IMR-90 (cell line): ENCODE results near the gene PELI3. TPM values are rescaled to one million over a fixed set of nuclear protein-coding genes. Genes with fewer than 3 reads are reported as not detected.

Source experiments
- ATAC-seq: fragments of 200-7000 bp; cut with Tn5 transposase; 2 replicates; pipeline ENCODE4 v1.9.1; 2020; ENCODE audit warnings: low read depth, mild to moderate bottlenecking, moderate library complexity
- BruUV-seq: library from RNA; stranded (reverse); fragments of 400-500 nt; replicated peaks from 2 replicates; lab custom pipeline; 2021; lab: Mats Ljungman, UMichigan
- CTCF ChIA-PET: fragments of 300-600 bp; formaldehyde crosslinking; extraction: SDS; loops from one replicate; lab custom pipeline; 2021; ENCODE audit warnings: antibody characterized with exemption; lab: Yijun Ruan, JAX
- POLR2A ChIA-PET: fragments of 300-600 bp; sonication (Branson Sonifier 250); formaldehyde crosslinking; loops from one replicate; lab custom pipeline; 2022; ENCODE audit warnings: antibody characterized with exemption; ENCODE audit not compliant: unreplicated experiment; lab: Charles Lee
- DNase-seq: peaks from one replicate; pipeline ENCODE4 v3.0.0; 2013
- H2AFZ ChIP-seq: replicated peaks from 2 replicates; pipeline ENCODE3; 2013; ENCODE audit warnings: low read length, mild to moderate bottlenecking; ENCODE audit not compliant: poor library complexity
- H2AK5ac ChIP-seq: 2 replicates; pipeline ENCODE4 v1.6.1; 2013; ENCODE audit warnings: low read depth, low read length, inconsistent platforms
- H2AK9ac ChIP-seq: replicated peaks from 2 replicates; pipeline ENCODE3; 2013; ENCODE audit warnings: mild to moderate bottlenecking, low read depth, low read length, moderate library complexity; ENCODE audit not compliant: poor library complexity
- H2BK120ac ChIP-seq: 2 replicates; pipeline ENCODE4 v1.6.1; 2013; ENCODE audit warnings: low read depth, low read length, inconsistent platforms
- H2BK15ac ChIP-seq: 3 replicates; pipeline ENCODE4 v1.6.1; 2013; ENCODE audit warnings: low read depth, low read length, inconsistent platforms
- H2BK20ac ChIP-seq: 2 replicates; pipeline ENCODE4 v1.6.1; 2013; ENCODE audit warnings: low read depth, mild to moderate bottlenecking, inconsistent platforms, low read length, moderate library complexity
- H2BK5ac ChIP-seq: 2 replicates; pipeline ENCODE4 v1.6.1; 2013; ENCODE audit warnings: mild to moderate bottlenecking, low read depth, low read length, inconsistent platforms; ENCODE audit not compliant: poor library complexity, severe bottlenecking
- H3K14ac ChIP-seq: replicated peaks from 2 replicates; pipeline ENCODE4 v1.6.1; 2013; ENCODE audit warnings: low read depth, low read length, inconsistent platforms
- H3K18ac ChIP-seq: 2 replicates; pipeline ENCODE4 v1.6.1; 2013; ENCODE audit warnings: low read depth, low read length, control low read depth
- H3K23ac ChIP-seq: 2 replicates; pipeline ENCODE4 v1.6.1; 2013; ENCODE audit warnings: low read depth, low read length, inconsistent platforms
- H3K27ac ChIP-seq: 2 replicates; pipeline ENCODE4 v1.5.1; 2013; ENCODE audit warnings: mild to moderate bottlenecking, control low read depth, low read length; ENCODE audit not compliant: insufficient read depth
- H3K27me3 ChIP-seq: 2 replicates; pipeline ENCODE4 v1.6.1; 2013; ENCODE audit warnings: low read length; ENCODE audit not compliant: control insufficient read depth, insufficient read depth
- H3K36me3 ChIP-seq: 2 replicates; pipeline ENCODE4 v1.6.1; 2013; ENCODE audit warnings: low read length, mixed read lengths; ENCODE audit not compliant: control insufficient read depth, insufficient read depth
- H3K4ac ChIP-seq: 2 replicates; pipeline ENCODE4 v1.6.1; 2013; ENCODE audit warnings: low read depth, low read length, inconsistent platforms
- H3K4me1 ChIP-seq: 2 replicates; pipeline ENCODE4 v1.6.1; 2013; ENCODE audit warnings: low read length, mixed read lengths; ENCODE audit not compliant: control insufficient read depth, insufficient read depth
- H3K4me2 ChIP-seq: 2 replicates; pipeline ENCODE4 v1.6.1; 2013; ENCODE audit warnings: low read depth, mild to moderate bottlenecking, control low read depth, low read length, moderate library complexity
- H3K4me3 ChIP-seq: 2 replicates; pipeline ENCODE4 v1.5.1; 2013; ENCODE audit warnings: low read depth, mild to moderate bottlenecking, control low read depth, low read length, moderate library complexity; ENCODE audit not compliant: insufficient read depth
- H3K56ac ChIP-seq: 2 replicates; pipeline ENCODE4 v1.6.1; 2013; ENCODE audit warnings: low read length, inconsistent platforms; ENCODE audit not compliant: insufficient read depth; ENCODE audit errors: extremely low read depth
- H3K79me1 ChIP-seq, 2 experiments: 2 replicates each; pipeline ENCODE4 v1.6.1; 2013; ENCODE audit warnings: low read length in 2 of 2, inconsistent platforms in 1 of 2, low read depth in 1 of 2
- H3K9ac ChIP-seq: 2 replicates; pipeline ENCODE4 v1.6.1; 2013; ENCODE audit warnings: low read depth, low read length, control low read depth
- H3K9me1 ChIP-seq: 2 replicates; pipeline ENCODE4 v1.6.1; 2013; ENCODE audit warnings: low read length, inconsistent platforms; ENCODE audit not compliant: insufficient read depth
- H3K9me3 ChIP-seq: 2 replicates; pipeline ENCODE4 v1.6.1; 2013; ENCODE audit warnings: low read length; ENCODE audit not compliant: control insufficient read depth, insufficient read depth
- H4K20me1 ChIP-seq: 2 replicates; pipeline ENCODE4 v1.6.1; 2013; ENCODE audit warnings: low read length, inconsistent platforms; ENCODE audit not compliant: insufficient read depth
- H4K5ac ChIP-seq: 2 replicates; pipeline ENCODE4 v1.6.1; 2013; ENCODE audit warnings: mild to moderate bottlenecking, low read depth, low read length, control low read depth
- H4K8ac ChIP-seq, 2 experiments: 2 replicates each; pipeline ENCODE4 v1.6.1; 2013; ENCODE audit warnings: low read depth in 2 of 2, low read length in 2 of 2, control low read depth in 1 of 2, inconsistent platforms in 1 of 2
- H4K91ac ChIP-seq: 2 replicates; pipeline ENCODE4 v1.6.1; 2013; ENCODE audit warnings: low read depth, low read length, inconsistent platforms; ENCODE audit not compliant: insufficient read depth
- BHLHE40 ChIP-seq: fragments of 150-350 bp; IDR thresholded peaks from 2 replicates; pipeline ENCODE4 v1.6.1; 2016; ENCODE audit warnings: mild to moderate bottlenecking, low read depth, low read length
- CEBPB ChIP-seq: IDR thresholded peaks from 2 replicates; pipeline ENCODE4 v1.6.1; 2012; ENCODE audit warnings: low read depth, low read length, improper control_type of control experiment
- CHD1 ChIP-seq: IDR thresholded peaks from 2 replicates; pipeline ENCODE4 v1.6.1; 2012; ENCODE audit warnings: low read depth, low read length, improper control_type of control experiment
- FOS ChIP-seq: fragments of 150-350 bp; IDR thresholded peaks from 2 replicates; pipeline ENCODE4 v1.6.1; 2016; ENCODE audit warnings: low read depth, low read length
- MAFK ChIP-seq: IDR thresholded peaks from 2 replicates; pipeline ENCODE4 v1.6.1; 2012; ENCODE audit warnings: low read depth, low read length, improper control_type of control experiment
- MAZ ChIP-seq: IDR thresholded peaks from 2 replicates; pipeline ENCODE4 v1.6.1; 2012; ENCODE audit warnings: low read depth, mild to moderate bottlenecking, low read length, improper control_type of control experiment, moderate library complexity, borderline replicate concordance
- MXI1 ChIP-seq: IDR thresholded peaks from 2 replicates; pipeline ENCODE4 v1.6.1; 2012; ENCODE audit warnings: low read depth, mild to moderate bottlenecking, low read length, moderate library complexity, borderline replicate concordance
- NFE2L2 ChIP-seq: fragments of 150-350 bp; IDR thresholded peaks from 2 replicates; pipeline ENCODE4 v1.6.1; 2016; ENCODE audit warnings: low read depth, mild to moderate bottlenecking, low read length
- POLR2A ChIP-seq: IDR thresholded peaks from 2 replicates; pipeline ENCODE4 v1.6.1; 2012; ENCODE audit warnings: mild to moderate bottlenecking, low read depth, low read length
- RAD21 ChIP-seq: IDR thresholded peaks from 2 replicates; pipeline ENCODE4 v1.6.1; 2012; ENCODE audit warnings: low read length, improper control_type of control experiment
- RCOR1 ChIP-seq: IDR thresholded peaks from 2 replicates; pipeline ENCODE4 v1.6.1; 2012; ENCODE audit warnings: mild to moderate bottlenecking, low read length, improper control_type of control experiment; ENCODE audit not compliant: insufficient replicate concordance
- RFX5 ChIP-seq: IDR thresholded peaks from 2 replicates; pipeline ENCODE4 v1.8.0; 2012; ENCODE audit warnings: low read depth, mild to moderate bottlenecking, low read length, moderate library complexity
- SMC3 ChIP-seq: fragments of 150-350 bp; IDR thresholded peaks from 2 replicates; pipeline ENCODE4 v1.6.1; 2016; ENCODE audit warnings: low read depth, mild to moderate bottlenecking, antibody characterized with exemption, low read length, moderate library complexity
- WGBS, 2 experiments: methylation state at CpG; one replicate each; pipeline versions ENCODE4 v1.1.5 to v1.1.7; 2013; ENCODE audit warnings: missing lambda C conversion rate in 2 of 2; ENCODE audit not compliant: insufficient read length in 1 of 2; ENCODE audit errors: extremely low coverage in 2 of 2; 5-methylcytosine and 5-hydroxymethylcytosine counted together
- dilution Hi-C: fragments of 300-500 bp; cut with HindIII; formaldehyde crosslinking; loops from one replicate; pipeline ENCODE4 v1.14.3; 2018; ENCODE audit warnings: low sequenced_read_pairs; ENCODE audit not compliant: unreplicated experiment
- in situ Hi-C: fragments of 300-500 bp; cut with MboI; formaldehyde crosslinking; loops from 3 replicates; pipeline ENCODE4 v1.14.3; 2019; ENCODE audit warnings: low sequenced_read_pairs, inconsistent platforms, mixed read lengths
- intact Hi-C: fragments of 100-400 bp; cut with micrococcal nuclease; formaldehyde crosslinking; loops from 2 replicates; pipeline ENCODE4 v1.10.0; 2022
- polyA plus RNA-seq, 3 experiments: library from polyadenylated mRNA; depleted of rRNA; stranded (reverse); fragments of >200 nt; gene quantifications; 2 replicates each; pipeline ENCODE4 v1.2.3, GENCODE V29; 2012; ENCODE audit warnings: low replicate concordance in 1 of 3
- total RNA-seq: library from RNA; depleted of rRNA; stranded (reverse); fragments of >200 nt; gene quantifications from 2 replicates; pipeline ENCODE4 v1.2.3, GENCODE V29; 2012
- TF ChIP-seq, protein P1 (sequence below): conservative IDR thresholded peaks from 2 replicates; pipeline ENCODE4 v1.5.1; 2012; ENCODE audit warnings: mild to moderate bottlenecking, low read depth, low read length, improper control_type of control experiment
- TF ChIP-seq, protein P2 (sequence below): fragments of 150-350 bp; IDR thresholded peaks from 2 replicates; pipeline ENCODE4 v1.6.1; 2017; ENCODE audit warnings: mild to moderate bottlenecking, antibody characterized with exemption, low read length, low read depth
- TF ChIP-seq, protein P3 (sequence below): fragments of 150-350 bp; IDR thresholded peaks from 2 replicates; pipeline ENCODE4 v1.6.1; 2016; ENCODE audit warnings: low read depth, mild to moderate bottlenecking, low read length, moderate library complexity, borderline replicate concordance

Gene PELI3
- total and polyA plus RNA-seq, 2 of the 4 experiments (the other 2 are of a cell fraction) = 5.0 to 6.3 TPM

DNA sequence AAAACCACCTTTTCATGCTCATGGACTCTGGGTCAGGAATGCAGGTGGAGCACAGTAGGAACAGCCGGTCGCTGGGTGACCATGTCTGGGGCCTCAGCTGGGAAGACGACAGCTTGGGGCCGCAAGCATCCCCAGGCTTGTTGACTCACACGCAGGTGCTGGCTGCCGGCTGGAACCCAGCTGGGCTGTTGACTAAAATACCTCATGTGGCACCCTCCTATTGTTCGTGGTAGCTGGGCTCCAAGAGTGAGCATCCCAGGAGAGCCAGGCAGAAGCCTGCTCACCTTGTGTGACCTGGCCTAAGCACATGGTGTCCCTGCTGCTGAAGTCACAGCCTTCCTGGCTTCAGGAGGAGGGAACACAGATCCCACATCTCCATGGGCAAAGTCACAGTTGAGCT is 22.9 kb downstream of the PELI3 start:
- no peak overlapping the region for H3K14ac ChIP-seq
- POLR2A ChIA-PET = no interaction called here
- H4K91ac ChIP-seq = no peak overlapping the region

More for the DNA sequence above, 22.9 kb downstream of the PELI3 start:
- DNase-seq = no peak
- H4K20me1 ChIP-seq = peaks cover 3% of the 10 kb centered on the region; the same call in 1 of the 2 replicates
- no peak overlapping the region for H3K9ac ChIP-seq
- no peak overlapping the region for H2BK20ac ChIP-seq
- H3K4me2 ChIP-seq = no peak overlapping the region
- H4K8ac ChIP-seq = no peak overlapping the region
- H4K5ac ChIP-seq = no peak overlapping the region
- no peak overlapping the region for H2BK15ac ChIP-seq
- in situ Hi-C loops = no loop called here
- H3K23ac ChIP-seq = no peak overlapping the region
- peaks cover 51% of the 10 kb centered on the region for H3K36me3 ChIP-seq
- H3K9me1 ChIP-seq = peaks cover 5% of the 10 kb centered on the region; the same call in 1 of the 2 replicates
- no peak for ATAC-seq
- intact Hi-C loops = no loop called here
- no peak overlapping the region for H3K56ac ChIP-seq
- no peaks in the 10 kb centered on the region for H3K27me3 ChIP-seq
- H2BK5ac ChIP-seq = no peak overlapping the region
- dilution Hi-C loops = no loop called here
- no peak overlapping the region for H3K4me3 ChIP-seq
- H3K27ac ChIP-seq = no peak overlapping the region
- peaks cover 0 to 4% of the 10 kb centered on the region in 2 experiments; a peak in 1 of 4 replicates for H3K79me1 ChIP-seq
- no peak overlapping the region for H2AK5ac ChIP-seq
- H3K18ac ChIP-seq = no peak overlapping the region
- H2BK120ac ChIP-seq = no peak overlapping the region
- no peaks in the 10 kb centered on the region for H3K9me3 ChIP-seq
- H3K4me1 ChIP-seq = peaks cover 2% of the 10 kb centered on the region; the same call in 1 of the 2 replicates
- 92% methylated on average over 5 of the region's 7 CpGs; no CpG with 5 or more reads in 1 of the 2 experiments for WGBS, 2 experiments
- TF ChIP-seq NFE2L2 (no peak), CEBPB (no peak), CHD1 (no peak), RFX5 (no peak), MXI1 (no peak), BHLHE40 (no peak), SMC3 (no peak), RCOR1 (no peak), POLR2A (no peak), FOS (no peak), MAZ (no peak), MAFK (no peak), RAD21 (no peak)
- TF ChIP-seq, protein P1, sequence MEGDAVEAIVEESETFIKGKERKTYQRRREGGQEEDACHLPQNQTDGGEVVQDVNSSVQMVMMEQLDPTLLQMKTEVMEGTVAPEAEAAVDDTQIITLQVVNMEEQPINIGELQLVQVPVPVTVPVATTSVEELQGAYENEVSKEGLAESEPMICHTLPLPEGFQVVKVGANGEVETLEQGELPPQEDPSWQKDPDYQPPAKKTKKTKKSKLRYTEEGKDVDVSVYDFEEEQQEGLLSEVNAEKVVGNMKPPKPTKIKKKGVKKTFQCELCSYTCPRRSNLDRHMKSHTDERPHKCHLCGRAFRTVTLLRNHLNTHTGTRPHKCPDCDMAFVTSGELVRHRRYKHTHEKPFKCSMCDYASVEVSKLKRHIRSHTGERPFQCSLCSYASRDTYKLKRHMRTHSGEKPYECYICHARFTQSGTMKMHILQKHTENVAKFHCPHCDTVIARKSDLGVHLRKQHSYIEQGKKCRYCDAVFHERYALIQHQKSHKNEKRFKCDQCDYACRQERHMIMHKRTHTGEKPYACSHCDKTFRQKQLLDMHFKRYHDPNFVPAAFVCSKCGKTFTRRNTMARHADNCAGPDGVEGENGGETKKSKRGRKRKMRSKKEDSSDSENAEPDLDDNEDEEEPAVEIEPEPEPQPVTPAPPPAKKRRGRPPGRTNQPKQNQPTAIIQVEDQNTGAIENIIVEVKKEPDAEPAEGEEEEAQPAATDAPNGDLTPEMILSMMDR = no peak
- TF ChIP-seq, protein P2, sequence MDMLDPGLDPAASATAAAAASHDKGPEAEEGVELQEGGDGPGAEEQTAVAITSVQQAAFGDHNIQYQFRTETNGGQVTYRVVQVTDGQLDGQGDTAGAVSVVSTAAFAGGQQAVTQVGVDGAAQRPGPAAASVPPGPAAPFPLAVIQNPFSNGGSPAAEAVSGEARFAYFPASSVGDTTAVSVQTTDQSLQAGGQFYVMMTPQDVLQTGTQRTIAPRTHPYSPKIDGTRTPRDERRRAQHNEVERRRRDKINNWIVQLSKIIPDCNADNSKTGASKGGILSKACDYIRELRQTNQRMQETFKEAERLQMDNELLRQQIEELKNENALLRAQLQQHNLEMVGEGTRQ = no peak
- TF ChIP-seq, protein P3, sequence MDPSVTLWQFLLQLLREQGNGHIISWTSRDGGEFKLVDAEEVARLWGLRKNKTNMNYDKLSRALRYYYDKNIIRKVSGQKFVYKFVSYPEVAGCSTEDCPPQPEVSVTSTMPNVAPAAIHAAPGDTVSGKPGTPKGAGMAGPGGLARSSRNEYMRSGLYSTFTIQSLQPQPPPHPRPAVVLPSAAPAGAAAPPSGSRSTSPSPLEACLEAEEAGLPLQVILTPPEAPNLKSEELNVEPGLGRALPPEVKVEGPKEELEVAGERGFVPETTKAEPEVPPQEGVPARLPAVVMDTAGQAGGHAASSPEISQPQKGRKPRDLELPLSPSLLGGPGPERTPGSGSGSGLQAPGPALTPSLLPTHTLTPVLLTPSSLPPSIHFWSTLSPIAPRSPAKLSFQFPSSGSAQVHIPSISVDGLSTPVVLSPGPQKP = no peak
- BruUV-seq = no TSS peak
- no peak overlapping the region for H2AK9ac ChIP-seq
- CTCF ChIA-PET = no interaction called here
- H2AFZ ChIP-seq = no peak overlapping the region
- no peak overlapping the region for H3K4ac ChIP-seq
